Fibroblast of the aortic adventitia (primary cell): ENCODE results near the gene INAVA. TPM values are rescaled to one million over a fixed set of nuclear protein-coding genes. Genes with fewer than 3 reads are reported as not detected.

Source experiments
- DNase-seq: peaks from one replicate; pipeline ENCODE4 v3.0.0-alpha.2; 2010; ENCODE audit warnings: low read depth
- H3K4me3 ChIP-seq: 2 replicates; pipeline ENCODE4 v1.5.1; 2011; ENCODE audit warnings: low read depth, mild to moderate bottlenecking, control low read depth, low read length, moderate library complexity
- total RNA-seq: library from RNA; depleted of rRNA; stranded (reverse); fragments of >200 nt; gene quantifications from 2 replicates; pipeline ENCODE4 v1.2.3, GENCODE V29; 2012; ENCODE audit warnings: low replicate concordance
- TF ChIP-seq, protein P1 (sequence below): IDR thresholded peaks from 2 replicates; pipeline ENCODE4 v1.5.1; 2011; ENCODE audit warnings: mild to moderate bottlenecking, low read length, control low read depth, inconsistent platforms; ENCODE audit not compliant: insufficient read depth

Gene INAVA
- total RNA-seq, 1 donor = not detected

DNA sequence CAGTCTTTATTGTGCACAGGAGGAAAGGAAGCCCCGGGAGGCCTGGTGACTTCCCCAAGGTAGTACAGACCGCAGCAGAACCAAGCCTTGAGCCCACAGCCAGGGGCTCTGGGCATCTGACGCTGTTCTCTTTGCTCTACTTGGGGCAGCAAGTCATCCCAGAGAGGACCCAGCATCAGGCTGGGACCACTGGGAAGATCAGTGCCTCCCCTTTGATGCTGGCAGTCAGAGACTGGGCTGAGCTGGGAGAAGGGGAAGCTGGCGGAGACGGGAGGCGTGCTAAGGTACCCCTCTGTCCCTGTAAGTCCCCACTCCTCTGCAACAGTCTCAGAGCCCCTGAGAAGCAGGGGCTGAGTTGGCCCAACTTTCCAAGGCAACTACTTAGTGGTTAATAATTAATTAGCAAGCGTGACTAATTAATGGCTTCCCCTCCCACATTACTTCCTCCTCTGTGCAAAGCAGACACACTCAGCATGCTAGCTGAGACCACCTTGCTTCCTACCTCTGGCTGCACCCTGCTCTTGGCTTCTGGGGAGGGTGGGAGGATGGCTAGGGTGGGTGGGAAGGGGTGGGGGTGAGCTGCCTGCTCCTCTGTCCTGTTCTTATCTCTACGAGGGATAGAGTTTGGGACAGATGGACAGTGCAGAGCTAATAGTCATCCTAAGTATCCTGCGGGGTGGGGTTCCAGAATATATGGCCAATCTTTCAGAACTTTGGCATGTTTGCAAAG is 1.3 kb downstream of the INAVA start:
- TF ChIP-seq, protein P1, sequence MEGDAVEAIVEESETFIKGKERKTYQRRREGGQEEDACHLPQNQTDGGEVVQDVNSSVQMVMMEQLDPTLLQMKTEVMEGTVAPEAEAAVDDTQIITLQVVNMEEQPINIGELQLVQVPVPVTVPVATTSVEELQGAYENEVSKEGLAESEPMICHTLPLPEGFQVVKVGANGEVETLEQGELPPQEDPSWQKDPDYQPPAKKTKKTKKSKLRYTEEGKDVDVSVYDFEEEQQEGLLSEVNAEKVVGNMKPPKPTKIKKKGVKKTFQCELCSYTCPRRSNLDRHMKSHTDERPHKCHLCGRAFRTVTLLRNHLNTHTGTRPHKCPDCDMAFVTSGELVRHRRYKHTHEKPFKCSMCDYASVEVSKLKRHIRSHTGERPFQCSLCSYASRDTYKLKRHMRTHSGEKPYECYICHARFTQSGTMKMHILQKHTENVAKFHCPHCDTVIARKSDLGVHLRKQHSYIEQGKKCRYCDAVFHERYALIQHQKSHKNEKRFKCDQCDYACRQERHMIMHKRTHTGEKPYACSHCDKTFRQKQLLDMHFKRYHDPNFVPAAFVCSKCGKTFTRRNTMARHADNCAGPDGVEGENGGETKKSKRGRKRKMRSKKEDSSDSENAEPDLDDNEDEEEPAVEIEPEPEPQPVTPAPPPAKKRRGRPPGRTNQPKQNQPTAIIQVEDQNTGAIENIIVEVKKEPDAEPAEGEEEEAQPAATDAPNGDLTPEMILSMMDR = no peak
- no peak for DNase-seq
- H3K4me3 ChIP-seq = no peak overlapping the region

DNA sequence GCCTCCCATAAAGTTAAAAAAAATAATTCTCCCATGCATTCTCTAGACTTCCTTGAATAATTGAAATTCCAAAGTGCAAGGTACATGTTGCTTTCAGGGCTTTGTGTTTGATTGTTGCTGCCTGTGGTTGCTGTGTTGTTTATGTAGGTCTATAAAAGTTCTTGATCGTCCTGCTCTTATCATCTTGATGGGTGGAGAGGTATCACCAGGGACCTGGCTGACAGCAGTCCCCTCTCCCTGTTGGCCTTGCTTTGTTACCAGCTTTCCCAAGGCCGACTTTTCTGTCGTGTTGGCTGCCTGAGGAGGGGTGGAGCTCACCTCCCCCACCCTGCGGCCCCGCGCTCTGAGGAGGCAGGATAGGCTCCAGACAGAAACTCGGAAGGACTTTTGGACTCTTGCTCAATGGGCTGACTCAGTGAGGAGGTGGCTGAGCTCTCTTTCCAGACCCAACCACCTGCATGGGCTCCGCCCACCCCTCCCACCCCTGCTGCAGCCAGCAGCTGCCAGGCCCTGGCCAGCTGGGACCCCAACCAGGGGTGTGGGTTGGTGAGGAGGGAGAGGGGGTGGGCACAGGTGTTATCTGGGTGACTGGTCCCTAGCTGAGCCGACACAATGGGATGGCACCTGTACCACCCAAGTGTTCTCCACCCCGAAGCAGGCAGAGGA is 2.0 kb downstream of the INAVA start:
- H3K4me3 ChIP-seq = no peak overlapping the region
- TF ChIP-seq, protein P1 = no peak
- DNase-seq = peak; percentile 28

DNA sequence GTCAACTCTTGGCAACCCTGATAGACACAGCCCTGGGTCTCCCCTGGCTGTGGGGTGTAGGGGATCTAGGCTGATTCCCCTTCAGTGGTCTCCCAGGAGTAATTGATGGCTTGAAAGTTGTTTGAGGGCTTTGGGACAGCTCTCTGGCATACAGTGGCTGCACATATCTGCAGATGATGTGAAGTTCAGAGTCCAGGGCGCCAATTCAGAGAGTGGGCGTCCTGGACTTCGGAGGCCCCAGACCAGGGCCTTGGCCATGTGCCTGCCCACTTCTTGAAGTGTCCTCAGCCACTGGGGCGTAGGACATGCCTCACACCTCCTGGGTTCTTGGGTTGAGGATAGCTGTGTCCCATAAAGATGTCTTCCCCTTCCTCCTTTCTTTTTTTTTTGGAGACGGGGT is 2.6 kb downstream of the INAVA start:
- no peak for DNase-seq
- H3K4me3 ChIP-seq = no peak overlapping the region
- TF ChIP-seq, protein P1 = no peak

DNA sequence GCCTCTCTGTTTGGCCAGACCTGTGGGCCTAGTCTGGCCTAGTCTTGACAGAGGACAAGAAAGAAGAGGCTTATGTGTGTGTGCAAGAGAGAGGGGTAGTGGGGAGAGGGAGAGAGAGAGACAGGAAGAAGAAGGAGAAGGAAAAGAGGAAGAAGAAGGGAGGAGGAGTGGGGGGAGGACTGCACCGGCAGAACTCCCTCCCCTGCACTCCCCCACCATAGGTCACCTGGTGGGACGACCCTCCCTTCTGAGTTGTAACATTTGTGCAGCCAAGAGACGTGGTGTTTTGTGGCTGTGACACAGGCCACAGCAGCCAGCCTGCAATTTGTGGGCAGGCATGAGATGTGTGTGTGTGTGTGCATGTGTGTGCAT is 4.3 kb downstream of the INAVA start:
- H3K4me3 ChIP-seq = no peak overlapping the region
- TF ChIP-seq, protein P1 = no peak
- DNase-seq = no peak

DNA sequence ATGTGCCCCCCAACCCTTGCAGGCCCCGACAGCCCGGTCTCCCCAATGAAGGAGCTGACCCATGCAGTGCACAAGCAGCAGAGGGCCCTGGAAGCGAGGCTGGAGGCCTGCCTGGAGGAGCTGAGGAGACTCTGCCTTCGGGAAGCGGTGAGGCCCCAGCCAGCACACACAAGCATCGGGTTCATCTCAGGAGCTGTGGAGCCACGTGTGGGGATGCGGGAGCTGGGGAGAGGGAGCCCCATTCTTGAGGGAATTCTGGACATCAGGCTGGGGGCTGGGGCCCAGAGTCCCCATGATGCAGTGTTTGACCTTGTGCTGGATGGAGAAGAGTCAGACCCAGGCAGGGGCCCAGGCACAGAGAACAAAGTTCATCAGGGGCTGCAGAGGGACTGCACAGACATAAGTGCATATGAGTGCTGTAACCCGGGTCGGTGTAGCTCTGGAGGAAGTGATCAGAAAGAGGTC is 4.8 kb downstream of the INAVA start:
- TF ChIP-seq, protein P1 = no peak
- H3K4me3 ChIP-seq = no peak overlapping the region
- no peak for DNase-seq

DNA sequence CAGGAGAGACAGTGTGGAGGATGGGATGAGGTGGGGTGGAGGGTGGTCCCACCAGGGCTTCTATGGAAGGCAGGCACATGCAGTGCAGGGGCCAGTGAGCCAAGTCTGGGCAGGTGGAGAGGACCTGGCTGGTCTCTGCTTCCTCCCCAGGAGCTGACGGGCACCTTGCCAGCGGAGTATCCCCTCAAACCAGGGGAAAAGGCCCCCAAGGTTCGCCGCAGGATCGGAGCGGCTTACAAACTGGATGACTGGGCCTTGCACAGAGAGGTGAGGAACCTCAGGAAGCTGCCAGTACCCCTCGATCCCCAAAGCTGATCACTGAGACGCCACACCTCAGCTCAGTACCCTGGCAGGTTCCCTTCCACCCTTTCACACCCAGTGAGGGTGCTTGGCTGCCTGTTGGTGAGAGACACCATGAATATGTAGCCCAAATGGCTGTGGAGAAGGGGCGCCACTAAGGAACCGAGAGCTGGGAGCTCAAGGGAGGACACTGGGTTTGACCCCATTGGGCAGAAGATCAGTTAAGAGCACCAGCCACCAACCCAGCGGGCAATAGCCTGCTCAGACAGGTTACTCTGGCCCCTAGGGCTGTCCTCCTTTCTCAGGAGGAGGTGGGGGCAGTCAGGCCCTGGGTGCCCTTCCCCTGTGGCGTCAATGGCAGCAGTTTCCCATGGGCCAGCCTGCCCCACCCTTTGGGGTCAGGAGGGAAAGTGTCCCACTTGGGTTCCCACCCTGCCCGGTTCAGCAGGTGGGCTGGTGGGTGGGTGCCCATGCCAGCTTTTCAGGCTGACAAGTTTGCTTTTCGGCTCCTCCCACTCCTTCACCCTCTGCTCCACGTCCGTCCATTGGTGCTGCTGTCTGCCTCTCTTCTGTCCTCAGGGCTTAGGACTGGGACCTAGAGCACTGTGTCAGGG is 5.5 kb downstream of the INAVA start:
- no peak for DNase-seq
- no peak overlapping the region for H3K4me3 ChIP-seq
- TF ChIP-seq, protein P1 = no peak
